AG10803 (cell line): ENCODE results near the gene C4orf50.

Experiments
- DNase-seq: peaks from one replicate; pipeline ENCODE4 v3.0.0; 2010; ENCODE audit warnings: low read depth
- H3K4me3 ChIP-seq: 2 replicates; pipeline ENCODE4 v1.5.1; 2011; ENCODE audit warnings: mild to moderate bottlenecking, low read length, control low read depth
- CTCF ChIP-seq: conservative IDR thresholded peaks from 2 replicates; pipeline ENCODE4 v1.5.1; 2011; ENCODE audit warnings: mild to moderate bottlenecking, low read length, control low read depth, inconsistent platforms

The C4orf50 gene

DNA sequence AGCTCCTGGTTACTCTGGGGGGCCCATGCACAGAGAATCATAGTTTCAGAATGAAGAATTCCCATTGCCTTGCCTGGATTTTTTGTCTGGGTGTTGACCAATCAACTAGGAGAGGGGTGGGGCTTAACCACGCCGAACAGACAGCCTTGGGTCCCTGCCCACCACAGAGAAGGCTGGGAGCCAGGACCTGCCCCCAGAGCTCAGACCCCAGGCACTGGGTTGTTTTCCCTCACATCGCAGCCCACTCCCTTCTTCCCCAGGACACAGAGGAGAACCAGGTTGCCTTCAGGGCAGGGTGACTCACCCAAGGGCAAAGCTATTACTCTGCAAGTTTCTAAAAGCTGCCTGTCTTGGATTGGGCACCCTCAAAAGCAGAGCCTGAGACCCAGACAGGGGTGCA, 102.0 kb downstream of the C4orf50 start:
- no peak overlapping the region for H3K4me3 ChIP-seq
- DNase-seq: no peak
- TF ChIP-seq CTCF: no peak

DNA sequence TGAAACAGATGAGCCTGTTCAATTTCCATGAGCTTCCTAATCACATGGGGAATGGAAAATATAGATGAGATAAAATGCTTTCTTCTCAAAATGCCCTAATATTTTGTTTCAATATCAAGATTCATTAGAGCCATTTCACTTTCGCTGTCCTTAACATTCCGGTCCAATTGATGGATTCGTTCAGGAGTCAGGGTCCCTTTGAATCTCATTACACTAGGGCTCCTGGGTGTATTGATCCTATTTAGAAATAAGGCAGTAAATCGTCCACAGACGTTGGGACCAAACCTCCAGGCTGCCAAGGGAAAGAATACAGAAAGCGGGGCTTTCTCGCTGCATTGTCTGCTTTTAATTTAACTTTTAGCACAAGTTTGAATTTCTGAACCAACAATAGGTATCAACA, 104.8 kb downstream of the C4orf50 start:
- DNase-seq: no peak
- no peak for TF ChIP-seq CTCF
- no peak overlapping the region for H3K4me3 ChIP-seq

GRCh38 chr4:5912614-5913019, 105.6 kb downstream of the C4orf50 start:
- DNase-seq: no peak
- no peak for TF ChIP-seq CTCF
- H3K4me3 ChIP-seq: no peak overlapping the region

- no peak overlapping the region for H3K4me3 ChIP-seq
- no peak for TF ChIP-seq CTCF
- DNase-seq: no peak
Observed at GRCh38 chr4:5908876-5909427, 109.3 kb downstream of the C4orf50 start.

GRCh38 chr4:5906191-5906590, 112.0 kb downstream of the C4orf50 start:
- no peak overlapping the region for H3K4me3 ChIP-seq
- DNase-seq: no peak
- no peak for TF ChIP-seq CTCF

DNA sequence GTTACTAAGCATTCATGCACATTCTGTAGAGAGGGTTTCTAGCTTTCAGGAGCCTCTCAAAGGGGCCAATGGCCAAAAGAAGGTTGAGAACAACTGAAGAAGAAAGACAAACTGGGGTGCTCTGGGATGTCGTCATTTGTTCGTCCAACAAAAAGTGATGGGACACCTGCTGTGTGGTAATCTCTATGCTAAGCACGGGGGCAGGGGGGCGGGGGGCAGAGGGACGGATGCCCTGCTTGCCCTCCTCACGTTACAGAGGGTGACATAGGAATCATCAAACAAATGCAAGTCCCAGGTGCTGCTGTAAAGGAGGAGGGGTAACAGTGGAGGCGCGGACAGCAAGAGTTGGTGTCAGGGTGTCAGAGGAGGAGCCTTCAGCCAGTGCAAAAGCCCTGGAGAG, 112.5 kb downstream of the C4orf50 start:
- no peak overlapping the region for H3K4me3 ChIP-seq
- TF ChIP-seq CTCF: no peak
- no peak for DNase-seq

- TF ChIP-seq CTCF: no peak
- H3K4me3 ChIP-seq: no peak overlapping the region
- DNase-seq: no peak
Observed at GRCh38 chr4:5900844-5901243, 117.4 kb downstream of the C4orf50 start.
